ENCODE measurements around the gene PRKCA.

PRKCA gene

DNA sequence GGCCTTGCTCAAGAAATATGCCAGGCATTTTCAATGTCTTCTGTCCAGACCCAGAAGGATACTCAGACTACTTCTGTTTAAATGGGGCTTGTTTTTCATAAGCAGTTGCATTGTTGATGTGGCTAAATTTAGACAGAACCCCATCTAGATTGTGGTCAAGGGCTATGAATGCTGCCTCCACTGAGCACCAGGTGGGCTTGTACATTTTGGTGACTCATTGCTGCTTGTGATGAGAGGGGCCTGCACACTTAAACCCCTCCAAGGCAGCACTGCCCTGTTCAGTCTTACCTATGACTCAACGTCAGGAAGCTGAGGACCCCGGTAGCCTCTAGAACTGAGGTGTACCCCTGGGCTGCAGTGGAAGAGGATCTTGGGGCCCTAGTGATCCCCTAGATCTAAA lies 144.0 kb downstream of the PRKCA start:
- H3K27ac ChIP-seq: no peak overlapping the region
- TF ChIP-seq, protein P1, sequence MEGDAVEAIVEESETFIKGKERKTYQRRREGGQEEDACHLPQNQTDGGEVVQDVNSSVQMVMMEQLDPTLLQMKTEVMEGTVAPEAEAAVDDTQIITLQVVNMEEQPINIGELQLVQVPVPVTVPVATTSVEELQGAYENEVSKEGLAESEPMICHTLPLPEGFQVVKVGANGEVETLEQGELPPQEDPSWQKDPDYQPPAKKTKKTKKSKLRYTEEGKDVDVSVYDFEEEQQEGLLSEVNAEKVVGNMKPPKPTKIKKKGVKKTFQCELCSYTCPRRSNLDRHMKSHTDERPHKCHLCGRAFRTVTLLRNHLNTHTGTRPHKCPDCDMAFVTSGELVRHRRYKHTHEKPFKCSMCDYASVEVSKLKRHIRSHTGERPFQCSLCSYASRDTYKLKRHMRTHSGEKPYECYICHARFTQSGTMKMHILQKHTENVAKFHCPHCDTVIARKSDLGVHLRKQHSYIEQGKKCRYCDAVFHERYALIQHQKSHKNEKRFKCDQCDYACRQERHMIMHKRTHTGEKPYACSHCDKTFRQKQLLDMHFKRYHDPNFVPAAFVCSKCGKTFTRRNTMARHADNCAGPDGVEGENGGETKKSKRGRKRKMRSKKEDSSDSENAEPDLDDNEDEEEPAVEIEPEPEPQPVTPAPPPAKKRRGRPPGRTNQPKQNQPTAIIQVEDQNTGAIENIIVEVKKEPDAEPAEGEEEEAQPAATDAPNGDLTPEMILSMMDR (IDR thresholded peaks at IDR 0.05): no peak
- no peak for TF ChIP-seq ZFX (IDR thresholded peaks at IDR 0.05; ENCODE audit: borderline replicate concordance)

DNA sequence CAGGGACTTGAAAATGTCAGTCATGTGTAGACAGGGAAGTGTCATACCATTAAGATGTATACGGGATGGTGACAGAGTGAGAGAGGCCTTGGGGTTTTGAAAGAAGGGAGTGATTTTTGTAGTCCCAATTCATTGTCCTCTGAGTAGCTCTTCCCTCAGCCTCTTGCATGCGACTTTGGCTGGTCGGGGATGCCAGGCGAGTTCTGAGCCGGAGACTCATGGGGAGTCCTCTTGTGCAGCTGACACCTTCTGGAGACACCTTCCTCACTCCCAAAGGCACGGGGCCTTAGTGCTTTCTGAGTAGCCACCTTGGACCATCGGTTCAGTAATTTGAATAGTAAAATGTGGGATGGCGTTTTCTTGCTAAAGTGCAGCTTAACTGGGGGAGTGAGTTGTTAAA lies 144.7 kb downstream of the PRKCA start:
- no peak for TF ChIP-seq ZFX (IDR thresholded peaks at IDR 0.05; ENCODE audit: borderline replicate concordance)
- TF ChIP-seq, protein P1 (IDR thresholded peaks at IDR 0.05): no peak
- H3K27ac ChIP-seq: no peak overlapping the region

DNA sequence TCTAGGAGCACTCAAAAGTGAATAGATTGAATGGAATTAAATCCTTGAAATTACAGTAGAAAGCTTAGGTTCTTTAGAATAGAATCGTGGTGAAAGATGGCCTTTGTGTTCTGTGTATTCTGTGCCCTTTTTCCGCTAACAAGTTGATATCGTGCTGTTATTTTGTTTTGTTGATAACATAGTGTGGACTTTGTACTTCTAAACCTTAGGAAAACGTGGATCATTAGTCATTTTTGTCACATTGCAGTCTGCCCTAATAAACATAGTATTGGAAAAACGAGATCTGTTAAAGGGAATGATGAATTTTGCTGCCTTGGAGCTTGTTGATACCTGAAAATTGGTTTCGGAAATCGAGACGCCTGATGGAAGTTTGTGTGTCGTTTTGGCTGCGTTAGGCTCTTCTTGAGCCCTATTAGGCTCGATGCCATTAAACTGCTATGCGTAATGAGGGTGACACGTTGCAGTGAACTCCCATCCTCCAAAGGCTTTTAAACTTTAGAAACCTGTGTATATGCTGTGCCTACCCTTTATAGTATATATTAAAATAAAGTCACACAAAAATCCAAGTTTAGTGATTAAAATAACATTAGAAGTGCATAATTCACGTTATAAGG lies 145.7 kb downstream of the PRKCA start:
- no peak overlapping the region for H3K27ac ChIP-seq
- TF ChIP-seq ZFX (IDR thresholded peaks at IDR 0.05; ENCODE audit: borderline replicate concordance): no peak
- TF ChIP-seq, protein P1 (IDR thresholded peaks at IDR 0.05): no peak

- H3K27ac ChIP-seq: no peak overlapping the region
- TF ChIP-seq ZFX (IDR thresholded peaks at IDR 0.05; ENCODE audit: borderline replicate concordance): no peak
- TF ChIP-seq, protein P1 (IDR thresholded peaks at IDR 0.05): no peak
Measured at GRCh38 chr17:66449418-66449977, 147.1 kb downstream of the PRKCA start.

GRCh38 chr17:66450008-66450851 lies 147.8 kb downstream of the PRKCA start:
- TF ChIP-seq, protein P1 (IDR thresholded peaks at IDR 0.05): no peak
- no peak for TF ChIP-seq ZFX (IDR thresholded peaks at IDR 0.05; ENCODE audit: borderline replicate concordance)
- H3K27ac ChIP-seq: no peak overlapping the region

DNA sequence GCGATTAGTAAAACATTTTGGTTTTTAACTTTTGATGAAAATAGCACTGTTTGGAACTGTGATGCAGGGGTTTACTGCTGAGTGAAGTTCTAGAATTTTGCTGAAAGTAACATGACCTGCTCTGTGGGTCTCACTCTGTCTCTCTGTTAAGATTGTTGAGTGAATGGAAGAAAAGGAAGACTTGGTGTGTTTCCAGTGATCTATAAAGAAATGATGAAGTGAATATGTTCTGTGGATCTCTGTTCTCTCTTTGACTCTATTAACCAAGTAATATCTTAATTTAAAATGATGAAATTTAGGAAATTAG lies 148.4 kb downstream of the PRKCA start:
- no peak overlapping the region for H3K27ac ChIP-seq
- TF ChIP-seq, protein P1 (IDR thresholded peaks at IDR 0.05): no peak
- no peak for TF ChIP-seq ZFX (IDR thresholded peaks at IDR 0.05; ENCODE audit: borderline replicate concordance)
